Endothelial cell of umbilical vein (primary cell): ENCODE measurements around the gene COL17A1. TPM values are rescaled to one million over a fixed set of nuclear protein-coding genes. Genes with fewer than 3 reads are reported as not detected.

Source experiments
- BruUV-seq: library from RNA; stranded (reverse); fragments of 400-500 nt; replicated peaks from 2 replicates; lab custom pipeline; 2021; lab: Mats Ljungman, UMichigan
- CTCF ChIA-PET: fragments of 300-600, 350-600 bp; sonication (Branson Sonifier 250); formaldehyde crosslinking; loops from one replicate; lab custom pipeline; 2021; ENCODE audit warnings: antibody characterized with exemption, inconsistent platforms; lab: Charles Lee
- POLR2A ChIA-PET: fragments of 300-600, 350-600 bp; sonication (Branson Sonifier 250); formaldehyde crosslinking; loops from one replicate; lab custom pipeline; 2021; ENCODE audit warnings: antibody characterized with exemption, inconsistent platforms; lab: Charles Lee
- DNase-seq: peaks from one replicate; pipeline ENCODE4 v3.0.0-alpha.2; 2011; ENCODE audit warnings: low read depth, low spot score
- FAIRE-seq: peaks from 2 replicates; lab custom pipeline; 2011; peaks lifted over from hg19 to GRCh38; lab: Jason Lieb, UNC
- H2AFZ ChIP-seq: 2 replicates; pipeline ENCODE4 v1.6.0; 2012; ENCODE audit warnings: low read depth, low read length, control low read depth, inconsistent platforms
- H3K27ac ChIP-seq: 2 replicates; pipeline ENCODE4 v1.5.1; 2011; ENCODE audit warnings: low read depth, mild to moderate bottlenecking, control low read depth, low read length, moderate library complexity; ENCODE audit not compliant: insufficient read depth
- H3K27me3 ChIP-seq, 2 experiments: 2 replicates each; pipeline versions ENCODE4 v1.6.0 to v1.6.1; 2011; ENCODE audit warnings: low read length in 2 of 2, mixed read lengths in 1 of 2; ENCODE audit not compliant: control insufficient read depth in 2 of 2, insufficient read depth in 2 of 2
- H3K36me3 ChIP-seq, 2 experiments: 2 replicates in 1 of 2; 3 replicates in 1 of 2; pipeline ENCODE4 v1.5.1; 2011; ENCODE audit warnings: low read length in 2 of 2, mild to moderate bottlenecking in 1 of 2, moderate library complexity in 1 of 2; ENCODE audit not compliant: control insufficient read depth in 2 of 2, insufficient read depth in 2 of 2; ENCODE audit errors: extremely low read depth in 1 of 2
- H3K4me1 ChIP-seq: 3 replicates; pipeline ENCODE4 v1.5.1; 2011; ENCODE audit warnings: mild to moderate bottlenecking, low read length; ENCODE audit not compliant: control insufficient read depth, insufficient read depth; ENCODE audit errors: extremely low read depth
- H3K4me2 ChIP-seq: 2 replicates; pipeline ENCODE4 v1.6.1; 2011; ENCODE audit warnings: low read length, control low read depth, mixed read lengths; ENCODE audit not compliant: insufficient read depth
- H3K4me3 ChIP-seq, 3 experiments: fragments of 200-600 bp in 1 of 3; sonication (generic), shearing (Covaris generic) in 1 of 3; replicated peaks in 1 of 3; 2 replicates each; pipeline ENCODE4 v1.5.1; 2011 to 2016; ENCODE audit warnings: control low read depth in 3 of 3, low read length in 3 of 3, mild to moderate bottlenecking in 2 of 3, inconsistent platforms in 1 of 3, low read depth in 1 of 3, moderate library complexity in 1 of 3; ENCODE audit not compliant: insufficient read depth in 1 of 3
- H3K79me2 ChIP-seq: 2 replicates; pipeline ENCODE4 v1.6.0; 2012; ENCODE audit warnings: low read length, inconsistent platforms; ENCODE audit not compliant: control insufficient read depth, insufficient read depth
- H3K9ac ChIP-seq: replicated peaks from 2 replicates; pipeline ENCODE3; 2011; ENCODE audit warnings: low read length, control low read depth; ENCODE audit not compliant: insufficient read depth; ENCODE audit errors: extremely low read depth
- H3K9me1 ChIP-seq: replicated peaks from 3 replicates; pipeline ENCODE4 v1.6.0; 2011; ENCODE audit warnings: mild to moderate bottlenecking, low read length; ENCODE audit not compliant: control insufficient read depth, insufficient read depth; ENCODE audit errors: extremely low read depth
- H3K9me3 ChIP-seq: replicated peaks from 2 replicates; pipeline ENCODE4 v1.5.1; 2012; ENCODE audit warnings: low read length, inconsistent platforms; ENCODE audit not compliant: control insufficient read depth, insufficient read depth
- H4K20me1 ChIP-seq: replicated peaks from 2 replicates; pipeline ENCODE3; 2011; ENCODE audit warnings: mild to moderate bottlenecking, low read length; ENCODE audit not compliant: control insufficient read depth, insufficient read depth; ENCODE audit errors: extremely low read depth
- CTCF ChIP-seq, 2 donors: IDR thresholded peaks; 1 replicate in 1 of 2; 2 replicates in 1 of 2; pipeline ENCODE4 v1.5.1; 2011; ENCODE audit warnings: low read length in 2 of 2, mild to moderate bottlenecking in 2 of 2, moderate library complexity in 2 of 2, control low read depth in 1 of 2, inconsistent platforms in 1 of 2, low read depth in 1 of 2; ENCODE audit not compliant: insufficient read depth in 1 of 2; ENCODE audit errors: extremely low read depth in 1 of 2
- EZH2 ChIP-seq: IDR thresholded peaks from 2 replicates; pipeline ENCODE4 v1.6.1; 2012; ENCODE audit warnings: borderline replicate concordance, low read depth, mild to moderate bottlenecking, moderate library complexity, low read length, inconsistent platforms; ENCODE audit not compliant: severe bottlenecking
- FOS ChIP-seq: IDR thresholded peaks from 2 replicates; pipeline ENCODE4 v1.6.1; 2011; ENCODE audit warnings: mild to moderate bottlenecking, low read length, moderate library complexity, borderline replicate concordance; ENCODE audit not compliant: insufficient read depth
- GATA2 ChIP-seq: IDR thresholded peaks from 2 replicates; pipeline ENCODE4 v1.7.0; 2011; ENCODE audit warnings: low read depth, mild to moderate bottlenecking, moderate library complexity, mixed read lengths, low read length; ENCODE audit not compliant: insufficient read length, insufficient read depth
- JUN ChIP-seq: IDR thresholded peaks from 2 replicates; pipeline ENCODE4 v1.6.1; 2011; ENCODE audit warnings: borderline replicate concordance, low read depth; ENCODE audit not compliant: insufficient read length, insufficient read depth
- MAX ChIP-seq: IDR thresholded peaks from 2 replicates; pipeline ENCODE4 v1.6.1; 2011; ENCODE audit not compliant: insufficient read depth, insufficient read length
- MYC ChIP-seq: IDR thresholded peaks from one replicate; pipeline ENCODE4 v1.6.1; 2011; ENCODE audit warnings: mild to moderate bottlenecking, low read depth, low read length
- POLR2A ChIP-seq: IDR thresholded peaks from 2 replicates; pipeline ENCODE4 v1.6.1; 2012; ENCODE audit warnings: low read depth, mild to moderate bottlenecking, control low read depth, low read length
- POLR2AphosphoS5 ChIP-seq: IDR thresholded peaks from 2 replicates; pipeline ENCODE4 v1.6.1; 2012; ENCODE audit warnings: low read depth, mild to moderate bottlenecking, control low read depth, low read length, moderate library complexity; ENCODE audit not compliant: insufficient read depth
- dilution Hi-C: fragments of 300-500 bp; cut with MboI; formaldehyde crosslinking; loops from one replicate; pipeline ENCODE4 v1.15.0; 2019; ENCODE audit warnings: low sequenced_read_pairs; ENCODE audit not compliant: extremely low pct_ligation_motif_present
- intact Hi-C: fragments of 100-400 bp; cut with micrococcal nuclease; formaldehyde crosslinking; loops from one replicate; pipeline ENCODE4 v1.10.0; 2022
- polyA plus RNA-seq, 4 experiments: library from polyadenylated mRNA; depleted of rRNA in 3 of 4; stranded (reverse) in 3 of 4; unstranded in 1 of 4; fragments of >200 nt; gene quantifications; 2 replicates each; pipeline versions ENCODE4 v1.2.1 to v1.2.3, GENCODE V29; 2011 to 2012; ENCODE audit warnings: missing spikeins in 1 of 4
- total RNA-seq: library from RNA; stranded (reverse); gene quantifications from 2 replicates; pipeline ENCODE4 v1.2.3, GENCODE V29; 2021

Gene COL17A1
- total and polyA plus RNA-seq, 2 donors (not counting 3 experiments of a cell fraction or from before 2014, with no cell fraction given): 0.57 to 1.3 TPM

GRCh38 chr10:104067525-104067924 lies 18.2 kb downstream of the COL17A1 start:
- Histone ChIP-seq H3K4me1 (no peaks in the 10 kb centered on the region), H3K4me2 (no peak overlapping the region), H3K36me3 (no peaks in the 10 kb centered on the region), H3K27ac (no peak overlapping the region), H2AFZ (no peak overlapping the region), H3K79me2 (no peaks in the 10 kb centered on the region), H3K9me1 (no peaks in the 10 kb centered on the region), H3K9ac (no peak overlapping the region), H3K4me3 (no peak overlapping the region), H3K9me3 (no peaks in the 10 kb centered on the region), H4K20me1 (no peaks in the 10 kb centered on the region), H3K27me3 (no peaks in the 10 kb centered on the region)
- ChIA-PET CTCF (interaction anchor here (0.7 to 1.4 kb wide), 3 partner anchors 11 to 54 kb away, joined by 3 to 4 read pairs (median 3); partner anchors contain the start of gene SFR1), POLR2A (interaction anchor here (0.6 kb wide), 1 partner anchor 17 kb away, joined by 4 read pairs; no protein-coding TSS in a partner anchor)
- FAIRE-seq: no peak
- DNase-seq: no peak
- intact Hi-C loops (no loop called here), dilution Hi-C loops (no loop called here)
- no TSS peak for BruUV-seq
- TF ChIP-seq JUN (no peak), FOS (no peak), CTCF (IDR thresholded peaks at IDR 0.05; ENCODE audit: extremely low read depth in 1 of 2, insufficient read depth in 1 of 2, low read depth in 1 of 2, low read length in 2 of 2) (no peak), GATA2 (no peak), MAX (no peak), MYC (no peak), POLR2AphosphoS5 (no peak), POLR2A (no peak), EZH2 (no peak)
